Esophagus muscularis mucosa (tissue), 2 donors: ENCODE data around the gene ADAMTS20.

Experiments
- POLR2A ChIP-seq: fragments of 450-650 bp; IDR thresholded peaks from one replicate; pipeline ENCODE4 v1.6.1; 2017; ENCODE audit warnings: antibody characterized with exemption, moderate library complexity, mild to moderate bottlenecking, low read depth
- POLR2AphosphoS5 ChIP-seq, 2 donors: sonication (generic); formaldehyde crosslinking; IDR thresholded peaks; one replicate each; pipeline ENCODE4 v1.6.1; 2017; ENCODE audit warnings: antibody characterized with exemption in 2 of 2

DNA sequence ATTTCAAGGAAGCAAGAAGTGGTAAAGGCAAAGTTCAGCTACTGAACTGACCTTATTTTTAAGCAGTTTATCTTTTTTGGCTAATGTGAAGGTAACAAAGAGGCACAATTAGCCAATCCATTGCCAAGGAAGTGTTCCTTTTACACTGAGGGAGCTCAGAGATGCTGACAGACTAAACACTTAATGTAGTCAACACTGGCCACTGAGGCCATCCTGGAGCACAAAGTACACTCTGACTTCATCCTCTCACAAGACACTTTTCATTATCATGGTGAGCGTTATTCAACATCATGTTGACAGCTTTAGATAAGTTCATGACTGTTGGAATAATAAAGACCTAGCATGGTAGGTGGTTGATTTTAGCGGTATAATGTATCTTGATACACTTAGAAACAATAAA lies 89.9 kb downstream of the ADAMTS20 start:
- TF ChIP-seq POLR2A: no peak
- TF ChIP-seq POLR2AphosphoS5 (IDR thresholded peaks at IDR 0.05): no peak
